Measurements from ENCODE around the gene PDE4D.
A peak's percentile ranks its signal among the peaks of the same experiment; 100 is the strongest.
"Not testable (repeated sequence)": the region's sequence is repeated elsewhere in the genome, so short reads cannot be mapped to it uniquely, and the experiment has no call there.

PDE4D gene

GRCh38 chr5:59575648-59576445 is 317.7 kb downstream of the PDE4D start:
- DNase-seq, result peak; percentile 66

GRCh38 chr5:59573509-59573908 is 320.0 kb downstream of the PDE4D start:
- DNase-seq, result not testable (repeated sequence)

GRCh38 chr5:59571067-59571466 is 322.5 kb downstream of the PDE4D start:
- no peak for DNase-seq

- no peak for DNase-seq
Measured at GRCh38 chr5:59569608-59570334, 323.8 kb downstream of the PDE4D start.

- no peak for DNase-seq
Measured at GRCh38 chr5:59569158-59569557, 324.4 kb downstream of the PDE4D start.

- DNase-seq, result no peak
Measured at GRCh38 chr5:59568161-59568560, 325.4 kb downstream of the PDE4D start.

- DNase-seq, result no peak
Measured at GRCh38 chr5:59565551-59565950, 328.0 kb downstream of the PDE4D start.

- DNase-seq, result no peak
Measured at GRCh38 chr5:59564895-59565294, 328.6 kb downstream of the PDE4D start.

- no peak for DNase-seq
Measured at GRCh38 chr5:59562756-59563389, 330.7 kb downstream of the PDE4D start.

GRCh38 chr5:59560553-59560952 is 333.0 kb downstream of the PDE4D start:
- no peak for DNase-seq

GRCh38 chr5:59559847-59560246 is 333.7 kb downstream of the PDE4D start:
- no peak for DNase-seq

GRCh38 chr5:59559323-59559722 is 334.2 kb downstream of the PDE4D start:
- DNase-seq, result no peak

- DNase-seq, result no peak
Measured at GRCh38 chr5:59558501-59558900, 335.0 kb downstream of the PDE4D start.

GRCh38 chr5:59557572-59557971 is 336.0 kb downstream of the PDE4D start:
- no peak for DNase-seq

- no peak for DNase-seq
Measured at GRCh38 chr5:59555596-59555995, 337.9 kb downstream of the PDE4D start.

GRCh38 chr5:59554501-59554900 is 339.0 kb downstream of the PDE4D start:
- DNase-seq, result no peak

GRCh38 chr5:59553992-59554391 is 339.5 kb downstream of the PDE4D start:
- no peak for DNase-seq

- no peak for DNase-seq
Measured at GRCh38 chr5:59548807-59549357, 344.6 kb downstream of the PDE4D start.

GRCh38 chr5:59547731-59548130 is 345.8 kb downstream of the PDE4D start:
- no peak for DNase-seq

GRCh38 chr5:59544573-59544972 is 349.0 kb downstream of the PDE4D start:
- DNase-seq, result no peak

GRCh38 chr5:59543821-59544442 is 349.6 kb downstream of the PDE4D start:
- DNase-seq, result no peak

GRCh38 chr5:59542851-59543820 is 350.4 kb downstream of the PDE4D start:
- DNase-seq, result no peak
